Cardiac septum (tissue), 1 donor: ENCODE data around the gene BAIAP2L2. TPM values are rescaled to one million over a fixed set of nuclear protein-coding genes. Genes with fewer than 3 reads are reported as not detected.

Source experiments
- DNase-seq: peaks from one replicate; pipeline ENCODE4 v3.0.0-alpha.2; 2020; ENCODE audit warnings: low spot score
- intact Hi-C: fragments of 100-400 bp; cut with DNase I; formaldehyde crosslinking; loops from one replicate; pipeline ENCODE4 v1.14.0; 2022
- total RNA-seq: library from RNA; stranded (reverse); fragmentation: NEBNext Ultra II Directional; extraction: Animal tissue kit (Norgen Biotek cat#: 25700); gene quantifications from one replicate; pipeline ENCODE4 v1.2.1, GENCODE V29; 2021
- donor health status: DM: no; HTN: no; CAD: no.

The BAIAP2L2 gene
- total RNA-seq, 1 donor from 2014 or later: 0.24 TPM

DNA sequence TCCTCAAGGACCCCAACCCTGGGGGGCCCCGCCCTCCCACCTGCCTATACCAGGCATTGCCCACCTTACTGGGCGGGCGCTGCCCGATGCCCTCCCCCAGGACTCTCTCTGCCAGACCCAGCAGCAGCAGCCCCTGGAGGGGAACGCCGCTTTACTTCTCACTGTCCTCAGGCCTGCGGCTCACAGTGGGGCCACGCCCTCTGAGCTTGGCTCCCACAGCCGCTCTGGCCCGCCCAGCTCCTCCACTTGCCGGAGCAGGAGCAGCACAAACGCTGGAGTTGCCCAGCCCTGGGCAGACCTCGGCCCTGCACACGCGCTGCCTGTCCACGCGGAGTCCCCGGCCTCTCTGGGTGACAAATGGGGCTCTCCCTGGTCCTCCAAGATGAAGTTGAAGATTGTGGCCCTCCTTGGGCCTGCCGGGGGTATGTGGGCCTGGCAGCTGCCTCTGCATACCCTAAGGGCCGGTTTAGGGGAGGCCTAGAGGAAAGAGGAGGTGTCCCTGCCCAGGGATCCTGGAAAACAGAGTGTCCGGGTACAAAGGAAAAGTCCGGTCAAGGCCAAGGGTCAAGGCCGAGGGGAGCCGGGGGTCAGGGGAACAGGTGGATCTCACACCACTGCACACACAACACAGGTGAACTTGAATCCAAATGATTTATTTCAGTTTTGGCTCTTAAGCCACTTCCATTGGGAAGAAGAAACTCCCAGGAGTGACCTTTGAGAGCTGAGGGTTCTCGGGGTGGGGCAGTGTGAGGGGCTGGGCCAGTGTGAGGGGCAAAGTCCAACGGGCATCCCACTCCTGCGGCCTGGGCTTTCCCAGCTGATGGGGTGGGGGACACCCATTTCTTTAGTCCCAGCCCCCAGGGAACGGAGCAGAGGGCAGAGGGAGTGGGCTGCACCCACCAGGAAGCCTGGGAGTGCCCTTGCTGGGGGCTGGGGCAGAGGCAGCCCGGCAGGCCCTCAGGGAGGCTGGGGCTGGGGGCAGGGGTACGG is 674 bp upstream of the BAIAP2L2 start:
- intact Hi-C loops: loop anchor here (10.0 kb wide), 2 partner anchors 124 to 214 kb away; no protein-coding TSS in a partner anchor
- DNase-seq: no peak

DNA sequence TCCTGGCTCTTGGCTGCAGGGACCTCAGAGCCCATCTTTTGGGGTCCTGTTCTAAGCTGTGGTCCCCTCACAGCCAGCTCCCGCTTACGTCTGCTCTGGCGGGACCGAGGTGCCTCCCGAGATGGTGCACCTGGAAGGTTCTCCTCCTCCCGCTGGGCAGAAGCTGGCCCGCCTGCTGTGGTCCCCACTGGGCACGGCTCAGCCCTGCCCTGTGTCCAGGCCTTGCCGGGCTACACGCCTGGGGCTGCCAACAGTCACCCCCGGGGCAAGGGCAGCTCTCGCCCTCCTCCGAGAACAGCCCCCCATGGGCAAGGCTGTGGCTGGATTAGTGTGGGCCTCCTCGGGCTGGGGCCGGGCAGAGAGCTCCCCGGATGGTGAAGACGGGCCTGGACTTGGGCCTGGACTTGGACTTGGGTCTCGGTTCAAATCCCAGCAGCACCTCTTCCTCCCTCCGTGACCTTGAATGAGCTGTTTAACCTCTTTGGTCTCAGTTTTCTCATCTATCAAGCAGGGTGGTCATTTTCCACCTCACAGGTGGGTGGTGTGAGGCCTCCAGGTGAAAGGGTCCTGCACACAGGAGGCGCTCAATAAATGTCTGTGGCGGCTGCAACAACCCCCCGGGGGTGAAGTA is 998 bp downstream of the BAIAP2L2 start:
- no peak for DNase-seq
- intact Hi-C loops: loop anchor here (10.0 kb wide), 2 partner anchors 125 to 215 kb away; no protein-coding TSS in a partner anchor

DNA sequence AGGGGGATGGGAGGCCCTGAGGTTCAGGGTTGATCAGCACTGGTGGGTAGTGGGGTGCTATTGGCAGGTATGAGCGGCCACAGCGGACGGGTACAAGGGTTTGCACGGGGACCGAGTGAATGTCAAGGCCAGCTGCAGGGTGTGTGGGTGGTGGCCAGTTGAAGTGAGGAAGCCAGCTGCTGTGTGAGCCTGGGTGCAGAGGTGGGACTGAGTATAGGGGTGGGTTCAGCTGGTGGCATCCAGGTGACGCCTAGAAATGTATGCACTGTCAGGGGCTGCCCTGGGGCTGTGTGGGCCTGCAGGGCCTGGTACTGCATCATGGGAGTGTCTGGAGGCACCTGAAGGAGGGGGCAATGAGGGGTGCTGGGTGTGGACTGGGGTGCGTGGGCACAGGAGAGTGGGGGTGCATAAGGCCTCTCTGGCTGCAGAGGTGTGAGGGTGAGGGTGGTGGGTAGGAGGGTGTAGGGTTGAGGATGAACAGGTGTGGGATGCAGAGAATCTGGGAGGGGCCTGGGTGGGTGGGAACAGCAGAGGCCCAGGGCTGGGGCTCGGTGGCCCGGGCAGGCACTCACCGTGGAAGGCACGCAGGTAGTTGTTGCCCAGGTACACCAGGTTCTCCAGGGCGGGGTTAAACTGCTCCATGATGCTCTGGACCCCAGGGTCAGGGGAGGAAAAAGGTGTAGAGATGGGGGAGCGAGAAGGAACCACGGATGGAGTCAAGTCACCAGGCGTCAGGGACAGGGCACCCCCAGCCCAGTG is 1.7 kb downstream of the BAIAP2L2 start:
- intact Hi-C loops: no loop called here
- DNase-seq: no peak

DNA sequence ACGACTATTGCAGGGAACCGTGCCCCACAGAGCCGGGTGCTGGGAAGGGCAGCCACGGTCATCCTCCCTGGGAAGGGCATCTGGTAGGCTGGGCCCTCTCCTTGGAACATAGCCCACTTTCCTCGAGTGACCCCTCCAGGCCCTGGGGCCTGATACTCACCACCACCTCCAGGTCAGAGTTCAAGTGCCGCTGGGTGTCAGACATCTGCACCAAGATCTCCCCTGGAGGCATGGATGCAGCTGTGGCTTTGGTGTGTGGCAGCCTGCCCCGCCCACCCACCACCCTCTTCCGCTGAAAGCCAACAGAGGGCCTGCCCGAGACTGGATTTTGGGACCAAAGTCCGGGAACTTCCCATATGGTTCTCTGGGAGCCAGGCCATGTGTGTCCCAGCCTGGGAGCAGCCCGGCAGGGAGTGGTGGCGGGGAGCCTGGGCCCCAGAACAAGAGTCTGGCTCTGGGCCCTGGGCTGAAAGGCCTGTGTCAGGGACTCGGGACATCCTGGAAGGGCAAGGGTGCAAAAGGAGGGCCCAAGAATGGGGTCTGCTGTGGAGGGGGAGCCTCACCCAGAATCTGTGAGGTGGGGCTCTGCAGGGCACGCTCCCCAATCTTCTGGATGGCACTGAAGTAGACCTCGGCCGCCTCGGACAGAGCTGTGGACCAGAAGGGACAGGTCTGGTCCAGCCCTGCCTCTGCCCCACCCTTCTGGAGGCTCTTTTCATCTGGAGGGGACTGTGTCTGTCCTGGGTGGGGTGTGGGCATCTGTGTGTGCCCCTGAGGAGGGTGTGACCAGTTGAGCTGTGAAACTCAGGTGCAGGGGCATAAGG is 2.6 kb downstream of the BAIAP2L2 start:
- intact Hi-C loops: no loop called here
- no peak for DNase-seq

DNA sequence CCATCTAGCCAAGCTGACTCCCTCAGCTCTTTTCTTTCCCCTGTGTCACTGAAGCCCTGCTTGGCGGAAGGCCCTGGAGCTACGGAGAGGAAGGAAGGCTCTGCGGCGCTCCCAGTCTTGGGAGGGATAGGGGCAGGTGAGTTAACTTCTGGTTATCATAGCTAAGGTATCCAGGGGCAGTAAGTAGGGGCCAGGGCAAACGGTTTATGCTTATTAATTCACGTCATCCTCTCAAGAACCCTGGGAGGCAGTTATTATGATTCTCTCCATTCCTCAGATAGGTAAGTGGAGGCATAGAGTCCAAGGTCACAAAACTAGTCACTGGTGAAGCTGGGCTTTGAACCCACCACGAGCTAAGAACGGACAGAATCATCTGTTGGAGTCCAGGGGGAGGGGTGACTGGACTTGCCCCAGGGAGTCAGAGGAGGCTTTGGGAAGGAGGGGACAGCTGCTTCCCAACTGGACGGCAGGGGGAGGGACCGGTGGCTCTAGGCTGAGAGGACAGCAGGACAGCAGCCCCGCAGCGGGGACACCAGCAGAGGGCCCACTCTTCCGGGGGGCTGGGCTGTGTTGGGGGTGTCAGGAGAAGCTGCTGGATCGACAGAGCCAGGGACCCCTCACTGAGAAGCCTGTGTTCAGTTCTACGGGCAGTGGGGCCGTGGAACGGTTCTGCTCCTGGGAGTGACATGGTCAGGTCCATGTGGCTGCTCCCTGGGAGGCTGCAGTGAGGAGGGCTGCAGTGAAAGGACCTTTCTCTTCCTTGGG is 3.5 kb downstream of the BAIAP2L2 start:
- intact Hi-C loops: no loop called here
- no peak for DNase-seq

DNA sequence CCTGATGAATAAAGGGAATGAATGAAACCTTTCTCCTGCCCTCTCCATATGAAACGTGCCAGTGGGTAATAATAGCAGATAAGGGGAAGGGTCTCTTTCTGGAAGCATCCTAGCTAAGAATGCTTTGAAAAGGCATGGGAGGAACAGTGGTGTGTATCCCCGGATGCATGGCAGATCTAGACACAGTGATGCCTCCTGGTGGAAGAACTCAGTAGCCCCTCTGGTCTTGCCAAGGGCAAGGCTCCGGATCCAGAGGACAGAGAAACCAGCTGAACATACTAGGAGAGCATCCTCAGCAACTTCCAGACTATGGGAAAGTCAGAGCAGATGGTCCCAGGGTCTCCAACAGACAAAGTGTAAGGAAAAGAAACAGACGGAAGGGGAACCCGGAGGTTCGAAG is 6.4 kb downstream of the BAIAP2L2 start:
- intact Hi-C loops: loop anchor here (2.0 kb wide), 1 partner anchor 51 kb away; no protein-coding TSS in a partner anchor

DNA sequence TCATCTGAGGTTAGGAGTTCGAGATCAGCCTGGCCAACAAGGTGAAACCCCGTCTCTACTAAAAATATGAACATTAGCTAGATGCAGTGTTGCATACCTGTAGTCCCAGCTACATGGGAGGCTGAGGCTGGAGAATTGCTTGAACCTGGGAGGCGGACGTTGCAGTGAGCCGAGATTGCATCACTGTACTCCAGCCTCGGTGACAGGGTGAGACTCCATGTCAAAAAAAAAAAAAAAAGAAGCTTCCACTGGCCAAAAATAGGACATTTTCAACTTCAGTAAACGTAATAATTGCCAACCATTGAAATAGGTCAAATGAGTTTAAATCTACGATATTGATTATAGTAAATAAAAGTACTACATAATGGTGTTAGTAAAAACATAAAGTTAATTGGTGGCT is 6.8 kb downstream of the BAIAP2L2 start:
- no peak for DNase-seq
- intact Hi-C loops: loop anchor here (2.0 kb wide), 1 partner anchor 51 kb away; no protein-coding TSS in a partner anchor

More for the DNA sequence above, 6.4 kb downstream of the BAIAP2L2 start:
- DNase-seq: no peak

DNA sequence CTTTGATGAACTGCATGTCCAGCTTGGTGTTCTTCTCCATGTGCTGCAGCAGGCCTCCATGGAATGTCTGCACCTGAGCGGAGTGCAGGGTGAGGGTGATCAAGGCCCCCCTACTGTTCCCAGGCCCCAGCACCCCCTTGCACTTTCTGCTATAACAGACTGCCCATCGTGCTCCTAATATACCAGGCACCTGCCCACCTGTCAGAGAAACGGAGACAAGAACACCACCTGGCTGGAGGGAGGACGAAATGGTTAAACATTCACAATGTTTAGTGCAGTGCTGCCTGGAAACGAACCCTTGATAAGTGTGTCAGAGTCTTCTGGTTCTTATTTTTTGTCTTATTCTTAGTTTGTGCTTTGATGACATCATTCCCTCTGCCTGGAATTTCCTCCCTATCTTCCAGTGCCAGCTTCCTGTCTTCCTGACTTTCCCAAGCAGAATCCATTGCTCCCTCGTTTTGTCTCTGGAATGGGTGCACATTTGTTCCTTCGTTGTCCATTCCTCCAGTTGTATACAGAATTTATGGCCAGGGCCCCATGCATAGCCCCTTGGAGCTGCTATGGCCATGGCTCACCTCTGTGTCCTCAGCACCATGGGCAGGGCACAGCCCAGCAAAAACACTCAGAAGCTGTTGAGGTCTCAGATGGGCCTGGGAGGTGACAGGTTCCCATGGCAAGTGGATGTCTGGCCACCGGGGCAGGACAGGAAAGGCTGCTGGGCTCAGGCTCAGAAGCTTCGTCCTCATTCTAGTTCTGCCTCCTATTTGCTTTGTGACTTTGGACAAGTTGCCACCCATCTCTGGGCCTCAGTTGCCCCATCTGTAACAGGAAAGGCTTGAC is 11.9 kb downstream of the BAIAP2L2 start:
- no peak for DNase-seq
- intact Hi-C loops: no loop called here

DNA sequence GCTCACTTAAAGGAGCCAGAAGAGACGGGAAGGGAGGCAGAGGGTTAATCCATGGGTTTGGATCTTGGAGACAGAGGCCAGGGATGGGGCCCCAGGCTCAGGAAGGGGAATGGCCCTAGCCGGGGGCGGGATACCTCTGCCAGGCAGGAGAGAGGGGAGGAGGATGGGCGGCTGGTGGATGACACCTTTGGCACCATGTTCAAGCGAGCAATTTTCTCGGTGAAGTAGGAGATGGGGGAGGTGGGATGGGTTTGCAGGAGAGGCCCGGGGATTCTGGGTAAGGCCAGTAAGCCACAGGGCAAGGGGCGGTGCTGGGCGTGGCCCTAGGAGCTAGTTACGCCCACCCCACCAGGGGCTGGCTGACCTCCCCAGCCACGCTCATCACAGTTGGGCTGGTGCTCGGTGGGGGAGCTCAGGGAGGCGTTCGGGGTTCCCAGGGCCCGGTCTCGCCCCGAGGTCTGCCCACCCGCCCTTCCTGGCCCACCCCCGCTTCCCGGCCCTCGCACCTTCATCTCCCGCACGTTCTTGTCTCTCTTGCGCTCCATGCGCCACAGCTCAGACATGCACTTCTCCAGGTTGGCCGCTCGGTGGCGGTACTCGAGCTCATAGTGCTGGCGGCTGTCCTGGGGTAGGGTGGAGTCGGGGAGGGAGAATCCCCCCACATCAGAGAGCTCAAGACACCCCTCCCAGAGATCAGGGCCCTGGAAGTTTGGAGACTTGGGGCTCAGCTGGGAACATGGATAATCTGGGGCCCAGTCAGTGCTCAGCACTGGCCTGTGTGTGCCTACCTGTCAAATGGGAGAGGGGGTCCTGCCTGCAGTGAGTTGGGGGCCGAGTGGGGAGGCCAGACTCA is 12.7 kb downstream of the BAIAP2L2 start:
- DNase-seq: no peak
- intact Hi-C loops: no loop called here

DNA sequence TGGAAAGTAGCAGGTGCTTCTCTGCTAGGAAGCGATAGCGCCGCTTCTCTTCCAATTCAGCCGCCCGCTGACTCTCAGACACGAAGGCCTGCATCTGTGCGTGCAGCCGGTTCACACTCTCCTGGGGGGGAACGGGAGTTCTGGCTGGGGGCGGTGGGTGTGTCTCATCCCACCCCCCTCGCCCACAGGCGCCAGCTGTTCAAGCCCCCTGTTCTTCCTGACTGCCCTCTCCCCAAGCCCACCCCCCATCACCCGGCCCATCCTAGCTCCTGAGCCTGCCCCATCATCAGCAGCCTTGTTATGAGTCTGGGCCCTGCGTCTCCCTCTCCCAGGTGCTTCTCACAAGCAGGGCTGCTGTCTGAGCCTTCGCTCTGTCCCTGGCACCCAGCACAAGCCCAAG is 13.4 kb downstream of the BAIAP2L2 start:
- no peak for DNase-seq
- intact Hi-C loops: no loop called here

DNA sequence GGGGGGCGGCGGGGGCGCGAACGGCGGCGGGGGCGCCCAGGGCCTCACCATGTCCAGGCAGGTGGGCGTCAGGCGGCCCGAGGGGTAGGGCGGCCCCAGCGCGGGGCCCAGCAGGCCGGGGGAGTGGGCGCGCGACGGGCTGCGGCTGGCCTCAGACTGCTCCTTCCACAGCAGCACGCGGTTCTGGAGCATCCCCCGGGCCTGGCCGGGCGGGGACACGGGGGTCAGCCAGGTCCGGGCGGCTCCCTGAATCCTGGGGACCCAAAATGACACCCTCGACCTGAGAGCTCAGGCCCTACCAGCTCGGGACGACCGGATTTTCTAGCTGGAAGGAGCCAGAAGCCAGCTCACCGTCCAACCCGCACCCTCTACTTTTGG is 21.0 kb downstream of the BAIAP2L2 start:
- no peak for DNase-seq
- intact Hi-C loops: no loop called here

DNA sequence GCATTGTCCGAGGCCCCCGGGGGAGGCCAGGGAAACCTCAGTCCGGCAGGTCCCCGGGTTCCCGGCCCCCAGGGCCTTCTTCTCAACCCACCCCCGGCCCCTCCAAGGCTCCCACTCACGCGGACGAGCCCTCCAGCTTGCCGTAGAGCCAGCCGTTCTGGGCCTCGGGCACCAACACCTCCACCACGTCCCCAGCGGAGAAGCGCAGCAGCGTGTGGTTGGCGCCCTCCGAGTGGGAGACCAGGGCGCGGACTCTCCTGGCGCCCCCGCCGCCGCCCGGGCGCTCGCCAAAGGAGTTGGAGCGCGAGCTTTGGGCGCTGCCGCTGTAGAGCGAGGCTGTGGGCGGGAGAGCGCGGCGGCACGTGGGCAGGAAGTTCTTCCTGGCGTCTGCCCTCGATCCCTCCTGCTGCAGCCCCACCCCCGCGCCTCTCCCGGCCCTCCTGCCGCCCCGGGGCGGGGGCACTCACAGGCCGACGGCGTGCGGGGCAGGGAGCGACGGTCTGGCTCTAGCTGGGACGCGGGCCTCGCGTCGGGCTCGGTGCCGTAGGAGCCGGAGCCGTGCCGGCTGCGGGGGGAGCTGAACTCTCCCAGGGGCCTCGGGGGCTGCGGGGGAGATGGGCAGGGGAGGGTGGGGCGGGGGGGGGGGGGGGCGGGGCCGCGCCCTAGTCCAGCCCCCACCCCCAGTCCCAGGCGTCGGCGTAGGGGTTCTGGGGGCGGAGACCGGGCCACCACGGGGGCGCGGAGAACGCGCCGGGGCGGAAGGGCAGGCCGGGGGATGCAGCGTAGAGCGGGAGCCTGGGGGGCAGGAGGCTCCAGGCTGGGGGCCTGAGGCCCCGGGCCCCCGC is 21.6 kb downstream of the BAIAP2L2 start:
- no peak for DNase-seq

DNA sequence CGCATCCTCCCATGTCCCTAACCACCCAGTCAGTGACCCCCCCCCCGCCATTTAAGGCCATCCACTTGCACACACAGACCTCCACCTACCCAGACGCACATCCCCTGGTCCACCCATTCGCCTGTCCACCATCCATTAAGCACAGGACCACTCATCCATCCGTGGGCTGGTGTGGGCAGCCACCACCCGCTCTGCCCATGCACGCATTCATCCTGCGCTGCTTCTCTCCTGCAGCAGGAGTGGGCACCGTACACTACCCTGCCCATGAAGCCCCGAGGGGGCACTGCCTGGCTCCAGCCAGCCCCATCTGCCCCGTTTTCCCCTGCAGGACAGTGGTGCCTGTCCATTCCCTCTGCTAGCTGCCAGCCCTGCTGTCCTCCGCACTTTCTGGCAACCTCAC is 22.6 kb downstream of the BAIAP2L2 start:
- DNase-seq: no peak
- intact Hi-C loops: no loop called here

More for the DNA sequence above, 21.6 kb downstream of the BAIAP2L2 start:
- intact Hi-C loops: no loop called here

DNA sequence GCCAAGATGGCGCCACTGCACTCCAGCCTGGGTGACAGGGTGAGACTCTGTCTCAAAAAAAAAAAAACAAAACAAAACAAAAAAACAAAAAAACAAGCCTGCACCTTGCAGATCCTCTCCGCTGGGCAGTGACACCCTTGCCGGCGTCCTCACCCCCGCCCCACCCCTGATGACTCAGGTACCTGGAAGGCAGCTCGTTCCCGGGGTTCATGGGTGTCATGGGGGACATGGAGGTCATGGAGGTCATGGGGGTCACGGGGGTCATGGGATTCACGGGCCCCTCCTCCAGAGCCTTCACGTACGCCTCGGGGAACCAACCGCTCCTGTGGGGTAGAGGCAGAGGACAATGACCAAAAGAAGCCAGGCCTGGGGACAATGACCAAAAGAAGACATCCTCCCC is 23.5 kb downstream of the BAIAP2L2 start:
- no peak for DNase-seq
- intact Hi-C loops: no loop called here

DNA sequence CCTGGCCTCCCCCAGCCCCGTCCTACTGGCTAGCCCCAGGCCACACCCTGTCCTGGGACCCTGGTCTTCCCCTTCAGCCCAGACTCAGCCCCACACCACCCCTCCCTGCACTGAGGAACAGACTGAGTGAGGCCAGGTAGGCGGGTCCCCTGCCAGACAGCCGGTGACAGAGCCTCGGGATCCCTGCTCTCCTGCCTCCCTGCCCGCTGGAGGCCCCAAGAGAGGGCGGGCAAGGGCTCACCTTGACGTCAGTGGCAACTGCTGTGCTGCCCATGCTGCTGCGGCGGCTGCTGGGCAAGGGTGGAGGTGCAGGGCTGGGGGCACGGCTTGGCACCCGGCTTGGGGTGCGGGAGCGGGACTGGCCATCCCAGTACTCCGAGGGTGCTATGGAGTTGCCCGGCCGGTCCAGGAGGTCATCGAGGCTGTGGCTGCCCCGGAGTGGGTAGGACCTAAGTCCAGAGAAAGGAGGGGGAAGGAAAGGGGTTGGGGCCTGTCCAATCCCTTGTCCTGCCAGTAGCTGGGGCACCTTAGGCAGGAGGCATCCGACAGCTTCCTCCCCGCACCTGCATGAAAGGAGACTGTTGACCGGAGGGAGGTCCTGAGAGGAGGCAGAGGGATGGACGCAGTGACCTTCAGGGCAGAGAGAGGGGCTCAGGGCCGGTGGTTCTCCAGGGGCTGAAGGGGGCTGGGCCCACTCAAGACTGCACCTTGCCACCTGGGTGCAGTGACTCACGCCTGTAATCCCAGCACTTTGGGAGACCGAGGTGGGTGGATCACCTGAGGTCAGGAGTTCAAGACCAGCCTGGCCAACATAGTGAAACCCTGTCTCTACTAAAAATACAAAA is 24.3 kb downstream of the BAIAP2L2 start:
- intact Hi-C loops: no loop called here
- no peak for DNase-seq
